MM.1S (cell line): ENCODE results near the gene C13orf46.

Source experiments
- EZH2 ChIP-seq: fragments of 300-600 bp; sonication (generic); optimal IDR thresholded peaks from 2 replicates; pipeline ENCODE3; 2017; ENCODE audit warnings: low read depth, mild to moderate bottlenecking, antibody characterized with exemption, low read length, mixed read lengths
- EZH2phosphoT487 ChIP-seq: fragments of 300-600 bp; sonication (generic); IDR thresholded peaks from 2 replicates; pipeline ENCODE4 v1.6.1; 2018; ENCODE audit warnings: antibody characterized with exemption, low read length
- TF ChIP-seq, protein P1 (sequence below): fragments of 300-600 bp; sonication (generic); IDR thresholded peaks from 2 replicates; pipeline ENCODE4 v1.5.1; 2016; ENCODE audit warnings: antibody characterized with exemption, low read length, mixed read lengths

DNA sequence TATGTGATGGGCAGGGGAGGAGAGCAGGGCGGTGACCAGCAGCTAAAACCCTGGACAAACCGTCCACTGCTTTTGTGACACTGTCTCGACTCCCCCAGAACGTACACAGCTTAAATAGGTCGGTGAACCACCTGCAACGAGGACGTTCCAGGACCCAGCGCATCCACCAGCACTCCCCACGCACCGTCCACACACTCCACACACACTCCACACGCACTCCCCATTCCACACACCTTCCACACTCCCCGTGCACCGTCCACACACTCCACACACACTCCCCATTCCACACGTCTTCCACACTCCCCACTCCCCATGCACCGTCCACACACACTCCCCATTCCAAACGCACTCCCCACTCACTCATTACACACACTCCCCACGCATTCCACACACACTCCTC, 38.3 kb upstream of the C13orf46 start:
- TF ChIP-seq, protein P1, sequence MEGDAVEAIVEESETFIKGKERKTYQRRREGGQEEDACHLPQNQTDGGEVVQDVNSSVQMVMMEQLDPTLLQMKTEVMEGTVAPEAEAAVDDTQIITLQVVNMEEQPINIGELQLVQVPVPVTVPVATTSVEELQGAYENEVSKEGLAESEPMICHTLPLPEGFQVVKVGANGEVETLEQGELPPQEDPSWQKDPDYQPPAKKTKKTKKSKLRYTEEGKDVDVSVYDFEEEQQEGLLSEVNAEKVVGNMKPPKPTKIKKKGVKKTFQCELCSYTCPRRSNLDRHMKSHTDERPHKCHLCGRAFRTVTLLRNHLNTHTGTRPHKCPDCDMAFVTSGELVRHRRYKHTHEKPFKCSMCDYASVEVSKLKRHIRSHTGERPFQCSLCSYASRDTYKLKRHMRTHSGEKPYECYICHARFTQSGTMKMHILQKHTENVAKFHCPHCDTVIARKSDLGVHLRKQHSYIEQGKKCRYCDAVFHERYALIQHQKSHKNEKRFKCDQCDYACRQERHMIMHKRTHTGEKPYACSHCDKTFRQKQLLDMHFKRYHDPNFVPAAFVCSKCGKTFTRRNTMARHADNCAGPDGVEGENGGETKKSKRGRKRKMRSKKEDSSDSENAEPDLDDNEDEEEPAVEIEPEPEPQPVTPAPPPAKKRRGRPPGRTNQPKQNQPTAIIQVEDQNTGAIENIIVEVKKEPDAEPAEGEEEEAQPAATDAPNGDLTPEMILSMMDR: no peak
- no peak for TF ChIP-seq EZH2
- TF ChIP-seq EZH2phosphoT487: no peak
